H1 (cell line): ENCODE data around the gene FSCN2. TPM values are rescaled to one million over a fixed set of nuclear protein-coding genes. Genes with fewer than 3 reads are reported as not detected.

Experiments used
- CTCF ChIA-PET: fragments of 300-600 bp; sonication (Branson Sonifier 250); formaldehyde crosslinking; loops from one replicate; lab custom pipeline; 2021; ENCODE audit not compliant: partially characterized antibody; lab: Charles Lee
- POLR2A ChIA-PET: fragments of 300-600 bp; sonication (Branson Sonifier 250); formaldehyde crosslinking; loops from one replicate; lab custom pipeline; 2021; ENCODE audit warnings: inconsistent platforms; ENCODE audit not compliant: partially characterized antibody; lab: Charles Lee
- DNase-seq, 2 experiments: peaks; one replicate each; pipeline versions ENCODE4 v3.0.0 to v3.0.0-alpha.2; 2010 to 2022; ENCODE audit warnings: low spot score in 2 of 2, low read depth in 1 of 2, mixed read lengths in 1 of 2
- FAIRE-seq: peaks from 2 replicates; lab custom pipeline; 2011; peaks lifted over from hg19 to GRCh38; lab: Jason Lieb, UNC
- H2AFZ ChIP-seq: 2 replicates; pipeline ENCODE4 v1.8.1; 2012; ENCODE audit warnings: low read length, inconsistent platforms
- H2AK5ac ChIP-seq: 2 replicates; pipeline ENCODE4 v1.6.1; 2013; ENCODE audit warnings: low read depth, low read length
- H2BK120ac ChIP-seq: replicated peaks from 2 replicates; pipeline ENCODE3; 2013; ENCODE audit warnings: low read depth, low read length, inconsistent platforms
- H2BK12ac ChIP-seq: 2 replicates; pipeline ENCODE4 v1.6.1; 2013; ENCODE audit warnings: low read depth, low read length
- H2BK15ac ChIP-seq: 2 replicates; pipeline ENCODE4 v1.6.1; 2013; ENCODE audit warnings: low read length
- H2BK20ac ChIP-seq: 2 replicates; pipeline ENCODE4 v1.6.1; 2013; ENCODE audit warnings: low read length
- H2BK5ac ChIP-seq: 2 replicates; pipeline ENCODE4 v1.6.1; 2013; ENCODE audit warnings: low read depth, low read length
- H3K14ac ChIP-seq: 2 replicates; pipeline ENCODE4 v1.6.1; 2013; ENCODE audit warnings: inconsistent platforms; ENCODE audit not compliant: insufficient read length
- H3K18ac ChIP-seq: 2 replicates; pipeline ENCODE4 v1.6.1; 2013; ENCODE audit warnings: low read length; ENCODE audit errors: extremely low read depth
- H3K23ac ChIP-seq: 2 replicates; pipeline ENCODE4 v1.6.1; 2013; ENCODE audit warnings: inconsistent platforms; ENCODE audit not compliant: insufficient read length
- H3K23me2 ChIP-seq: 2 replicates; pipeline ENCODE4 v1.6.1; 2013; ENCODE audit warnings: low read depth, low read length
- H3K27ac ChIP-seq: 2 replicates; pipeline ENCODE4 v1.6.1; 2011; ENCODE audit warnings: low read depth, low read length, inconsistent platforms
- H3K27me3 ChIP-seq, 4 experiments: replicated peaks in 1 of 4; 1 replicate in 1 of 4; 2 replicates in 3 of 4; pipeline versions ENCODE4 v1.6.1 to v1.8.1; 2011 to 2013; ENCODE audit warnings: low read length in 3 of 4, mild to moderate bottlenecking in 3 of 4, inconsistent platforms in 2 of 4, mixed read lengths in 2 of 4, moderate library complexity in 1 of 4; ENCODE audit not compliant: control insufficient read depth in 3 of 4, insufficient read depth in 3 of 4; ENCODE audit errors: extremely low read depth in 1 of 4
- H3K36me3 ChIP-seq, 4 experiments: 2 replicates each; pipeline versions ENCODE4 v1.6.1 to v1.8.1; 2011 to 2013; ENCODE audit warnings: mild to moderate bottlenecking in 4 of 4, low read length in 3 of 4, moderate library complexity in 2 of 4, control low read depth in 1 of 4, inconsistent platforms in 1 of 4; ENCODE audit not compliant: insufficient read depth in 4 of 4, control insufficient read depth in 2 of 4
- H3K4ac ChIP-seq: replicated peaks from 2 replicates; pipeline ENCODE3; 2013; ENCODE audit warnings: low read length, low read depth, mixed read lengths, inconsistent platforms; ENCODE audit not compliant: insufficient read length
- H3K4me1 ChIP-seq, 4 experiments: replicated peaks in 1 of 4; 1 replicate in 1 of 4; 2 replicates in 3 of 4; pipeline versions ENCODE4 v1.6.1 to v1.8.1; 2011 to 2013; ENCODE audit warnings: low read length in 3 of 4, inconsistent platforms in 2 of 4, mixed read lengths in 1 of 4; ENCODE audit not compliant: insufficient read depth in 4 of 4, control insufficient read depth in 3 of 4
- H3K4me2 ChIP-seq, 2 experiments: 2 replicates each; pipeline versions ENCODE4 v1.6.1 to v1.8.1; 2011 to 2013; ENCODE audit warnings: low read depth in 2 of 2, low read length in 2 of 2, control low read depth in 1 of 2, inconsistent platforms in 1 of 2, mild to moderate bottlenecking in 1 of 2; ENCODE audit not compliant: insufficient read depth in 1 of 2
- H3K4me3 ChIP-seq, 4 experiments: fragments of 200-600, 300-600 bp in 1 of 4; sonication (generic), shearing (Covaris generic), sonication (Bioruptor Twin) in 1 of 4; 2 replicates each; pipeline versions ENCODE4 v1.5.1 to v1.8.1; 2011 to 2016; ENCODE audit warnings: low read length in 4 of 4, low read depth in 3 of 4, control low read depth in 2 of 4, inconsistent platforms in 2 of 4, mild to moderate bottlenecking in 2 of 4, mixed read lengths in 1 of 4, moderate library complexity in 1 of 4; ENCODE audit not compliant: insufficient read depth in 2 of 4; ENCODE audit errors: extremely low read depth in 1 of 4
- H3K56ac ChIP-seq: replicated peaks from 2 replicates; pipeline ENCODE3; 2013; ENCODE audit warnings: low read depth, mild to moderate bottlenecking, mixed read lengths, low read length, inconsistent platforms; ENCODE audit not compliant: insufficient read length
- H3K79me1 ChIP-seq: 2 replicates; pipeline ENCODE4 v1.6.1; 2013; ENCODE audit warnings: low read depth, low read length, control low read depth
- H3K79me2 ChIP-seq, 2 experiments: 2 replicates each; pipeline versions ENCODE4 v1.6.1 to v1.8.1; 2012 to 2013; ENCODE audit warnings: low read length in 2 of 2, mild to moderate bottlenecking in 2 of 2, inconsistent platforms in 1 of 2; ENCODE audit not compliant: insufficient read depth in 2 of 2, control insufficient read depth in 1 of 2
- H3K9ac ChIP-seq, 4 experiments: replicated peaks in 1 of 4; 1 replicate in 1 of 4; 2 replicates in 3 of 4; pipeline versions ENCODE4 v1.6.1 to v1.8.1; 2011 to 2013; ENCODE audit warnings: low read depth in 3 of 4, low read length in 3 of 4, control low read depth in 2 of 4, mild to moderate bottlenecking in 2 of 4, moderate library complexity in 2 of 4, inconsistent platforms in 1 of 4; ENCODE audit errors: extremely low read depth in 1 of 4
- H3K9me3 ChIP-seq, 2 experiments: 2 replicates each; pipeline versions ENCODE4 v1.6.1 to v1.8.1; 2012 to 2013; ENCODE audit warnings: mild to moderate bottlenecking in 2 of 2, moderate library complexity in 2 of 2, control low read depth in 1 of 2, inconsistent platforms in 1 of 2, low read depth in 1 of 2, low read length in 1 of 2, mixed read lengths in 1 of 2; ENCODE audit not compliant: insufficient read depth in 2 of 2
- H4K20me1 ChIP-seq, 2 experiments: replicated peaks in 1 of 2; 2 replicates each; pipeline versions ENCODE3 to v1.8.1; 2011 to 2013; ENCODE audit warnings: inconsistent platforms in 2 of 2, low read length in 2 of 2, mild to moderate bottlenecking in 1 of 2; ENCODE audit not compliant: insufficient read depth in 2 of 2, control insufficient read depth in 1 of 2
- H4K5ac ChIP-seq: 2 replicates; pipeline ENCODE4 v1.6.1; 2013; ENCODE audit warnings: low read length, low read depth, mixed read lengths, inconsistent platforms; ENCODE audit not compliant: insufficient read length
- H4K8ac ChIP-seq: 2 replicates; pipeline ENCODE4 v1.8.0; 2013; ENCODE audit warnings: mild to moderate bottlenecking, moderate library complexity, low read length, inconsistent platforms; ENCODE audit not compliant: insufficient read depth; ENCODE audit errors: extremely low read depth
- H4K91ac ChIP-seq: replicated peaks from 2 replicates; pipeline ENCODE3; 2013; ENCODE audit warnings: low read length, mixed read lengths, inconsistent platforms; ENCODE audit not compliant: insufficient read length
- KDM4A ChIP-seq: IDR thresholded peaks from one replicate; pipeline ENCODE4 v1.7.1; 2012; ENCODE audit warnings: low read depth, mild to moderate bottlenecking, moderate library complexity, low read length, inconsistent platforms; ENCODE audit not compliant: severe bottlenecking
- SIX5 ChIP-seq: IDR thresholded peaks from 2 replicates; pipeline ENCODE4 v1.6.1; 2011; ENCODE audit warnings: mild to moderate bottlenecking, low read depth, low read length
- SRF ChIP-seq: IDR thresholded peaks from 2 replicates; pipeline ENCODE4 v1.6.1; 2011; ENCODE audit warnings: mild to moderate bottlenecking, low read depth, low read length, moderate library complexity
- WGBS, 2 experiments: shearing (Covaris generic) in 1 of 2; methylation state at CpG; one replicate each; pipeline versions ENCODE4 v1.1.6 to v1.1.7; 2013 to 2015; ENCODE audit warnings: low lambda C conversion rate in 2 of 2, mixed read lengths in 2 of 2, inconsistent platforms in 1 of 2, low coverage in 1 of 2, missing lambda C conversion rate in 1 of 2; ENCODE audit not compliant: insufficient replicate concordance in 2 of 2, insufficient coverage in 1 of 2, insufficient read length in 1 of 2; ENCODE audit errors: extremely low coverage in 1 of 2, missing lambda C conversion rate in 1 of 2; 5-methylcytosine and 5-hydroxymethylcytosine counted together
- polyA plus RNA-seq, 7 experiments: library from polyadenylated mRNA; depleted of rRNA in 3 of 7; stranded (reverse) in 5 of 7; unstranded in 2 of 7; fragments of >200 nt in 5 of 7; fragments of 200-250 nt in 2 of 7; gene quantifications; 1 replicate in 5 of 7; 2 replicates in 1 of 7; 4 replicates in 1 of 7; pipeline versions ENCODE4 v1.2.1 to v1.2.3, GENCODE V29; 2011 to 2013; ENCODE audit warnings: missing spikeins in 2 of 7, mixed read lengths in 2 of 7
- total RNA-seq: library from RNA; stranded (reverse); fragmentation: NEBNext Ultra II Directional; extraction: Animal tissue kit (Norgen Biotek cat#: 25700); gene quantifications from 2 replicates; pipeline ENCODE4 v1.2.1, GENCODE V29; 2021

FSCN2 gene
- total and polyA plus RNA-seq, 2 of the 8 experiments (the other 6 are each of a cell fraction or from before 2014, with no cell fraction given), result 0.18 to 0.30 TPM

DNA sequence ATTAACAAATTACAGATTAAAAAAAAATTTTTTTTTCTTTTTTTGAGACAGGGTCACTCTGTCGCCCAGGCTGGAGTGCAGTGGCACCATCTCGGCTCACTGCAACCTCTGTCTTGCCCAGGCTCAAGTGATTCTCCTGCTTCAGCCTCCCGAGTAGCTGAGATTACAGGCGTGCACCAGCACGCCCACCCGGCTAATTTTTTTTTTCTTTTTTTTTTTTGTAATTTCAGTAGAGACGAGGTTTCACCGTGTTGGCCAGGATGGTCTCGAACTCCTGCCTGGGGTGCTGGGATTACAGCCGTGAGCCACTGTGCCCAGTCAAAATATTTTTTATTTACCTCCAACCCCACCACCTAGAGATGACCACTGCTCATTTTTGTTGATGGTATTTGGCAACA lies 41.1 kb upstream of the FSCN2 start:
- 0 out of 8 replicates have a peak overlapping the region, but pooled peaks of 1 of the 4 experiments have one; percentile 60 for H3K4me3 ChIP-seq
- POLR2A ChIA-PET, result interaction anchor here (35.8 kb wide), 1 partner anchor 29 kb away, joined by 1004 read pairs; the partner anchor contains the start of genes ACTG1 and FSCN2

More for the DNA sequence above, 41.1 kb upstream of the FSCN2 start:
- Histone ChIP-seq H2BK5ac (no peak overlapping the region), H4K8ac (no peak overlapping the region; the same call in 1 of the 2 replicates), H4K91ac (no peak overlapping the region), H3K79me1 (no peaks in the 10 kb centered on the region), H3K4ac (no peak overlapping the region), H3K4me2 (peak overlapping the region in 1 of 2 experiments; percentile 59; a peak in 1 of 4 replicates), H2AK5ac (no peak overlapping the region), H4K20me1 (no peaks in the 10 kb centered on the region), H2BK15ac (no peak overlapping the region), H4K5ac (no peak overlapping the region), H3K79me2 (no peaks in the 10 kb centered on the region), H3K27me3 (peaks cover 6 to 26% (median 23%) of the 10 kb centered on the region in 4 experiments), H3K4me1 (peaks cover 6 to 37% (median 26%) of the 10 kb centered on the region in 4 experiments), H3K36me3 (no peaks in the 10 kb centered on the region), H3K18ac (no peak overlapping the region), H2BK120ac (no peak overlapping the region), H3K9me3 (no peaks in the 10 kb centered on the region), H3K56ac (no peak overlapping the region), H2BK12ac (0 out of 2 replicates have a peak overlapping the region, but pooled peaks have one; percentile 27), H2AFZ (no peak overlapping the region), H3K23me2 (peaks cover 10% of the 10 kb centered on the region; the same call in 1 of the 2 replicates), H3K23ac (no peak overlapping the region), H3K27ac (no peak overlapping the region), H3K14ac (no peak overlapping the region), H3K9ac (no peak overlapping the region)
- no peak for DNase-seq
- WGBS, 2 experiments, result 92% methylated on average over 8 of the region's 10 CpGs; no CpG with 5 or more reads in 1 of the 2 experiments
- CTCF ChIA-PET, result interaction anchor here (0.6 to 5.4 kb wide), 3 partner anchors 51 to 232 kb away, joined by 3 to 50 read pairs (median 3); partner anchors contain the start of gene BAHCC1
- no peak for TF ChIP-seq SIX5
- TF ChIP-seq KDM4A, result no peak
- TF ChIP-seq SRF, result no peak
- TF ChIP-seq, all 59 proteins: peak for 0
- no peak for FAIRE-seq
- no peak overlapping the region for H2BK20ac ChIP-seq
